Measurements from ENCODE around the gene LARP7.

DNA sequence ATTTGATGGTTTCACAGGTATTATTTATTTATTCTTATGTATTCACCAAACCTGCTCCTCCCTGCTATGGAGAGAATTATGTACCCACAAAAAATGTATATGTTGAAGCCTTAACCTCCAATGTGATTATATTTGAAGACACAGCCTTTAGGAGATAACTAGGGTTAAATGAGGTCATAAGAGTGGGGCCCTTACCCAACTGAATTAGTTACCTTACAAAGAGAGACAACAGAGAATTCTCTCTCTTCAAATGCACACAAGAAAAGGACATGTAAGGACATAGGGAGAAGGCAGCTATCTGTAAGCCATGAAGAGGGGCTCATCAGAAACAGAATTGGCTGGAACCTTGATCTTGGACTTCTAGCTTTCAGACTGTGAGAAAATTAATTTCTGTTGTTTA, 44.2 kb upstream of the LARP7 start:
- TF ChIP-seq, protein P1, sequence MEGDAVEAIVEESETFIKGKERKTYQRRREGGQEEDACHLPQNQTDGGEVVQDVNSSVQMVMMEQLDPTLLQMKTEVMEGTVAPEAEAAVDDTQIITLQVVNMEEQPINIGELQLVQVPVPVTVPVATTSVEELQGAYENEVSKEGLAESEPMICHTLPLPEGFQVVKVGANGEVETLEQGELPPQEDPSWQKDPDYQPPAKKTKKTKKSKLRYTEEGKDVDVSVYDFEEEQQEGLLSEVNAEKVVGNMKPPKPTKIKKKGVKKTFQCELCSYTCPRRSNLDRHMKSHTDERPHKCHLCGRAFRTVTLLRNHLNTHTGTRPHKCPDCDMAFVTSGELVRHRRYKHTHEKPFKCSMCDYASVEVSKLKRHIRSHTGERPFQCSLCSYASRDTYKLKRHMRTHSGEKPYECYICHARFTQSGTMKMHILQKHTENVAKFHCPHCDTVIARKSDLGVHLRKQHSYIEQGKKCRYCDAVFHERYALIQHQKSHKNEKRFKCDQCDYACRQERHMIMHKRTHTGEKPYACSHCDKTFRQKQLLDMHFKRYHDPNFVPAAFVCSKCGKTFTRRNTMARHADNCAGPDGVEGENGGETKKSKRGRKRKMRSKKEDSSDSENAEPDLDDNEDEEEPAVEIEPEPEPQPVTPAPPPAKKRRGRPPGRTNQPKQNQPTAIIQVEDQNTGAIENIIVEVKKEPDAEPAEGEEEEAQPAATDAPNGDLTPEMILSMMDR (IDR thresholded peaks at IDR 0.05): no peak
- no peak for TF ChIP-seq EZH2 (IDR thresholded peaks at IDR 0.05)
- no peak for TF ChIP-seq EZH2phosphoT487 (IDR thresholded peaks at IDR 0.05)
